GM18499 (cell line): ENCODE measurements around the gene ABAT.
"Not testable (repeated sequence)": the region's sequence is repeated elsewhere in the genome, so short reads cannot be mapped to it uniquely, and the experiment has no call there.

Source experiments
- ATAC-seq: cut with Tn5 transposase; IDR thresholded peaks from one replicate; pipeline ENCODE4 v1.9.1; 2021; ENCODE audit warnings: moderate number of reproducible peaks; ENCODE audit not compliant: insufficient read depth, unreplicated experiment

ABAT gene

GRCh38 chr16:8678068-8678927, 3.9 kb downstream of the ABAT start:
- ATAC-seq = no peak

DNA sequence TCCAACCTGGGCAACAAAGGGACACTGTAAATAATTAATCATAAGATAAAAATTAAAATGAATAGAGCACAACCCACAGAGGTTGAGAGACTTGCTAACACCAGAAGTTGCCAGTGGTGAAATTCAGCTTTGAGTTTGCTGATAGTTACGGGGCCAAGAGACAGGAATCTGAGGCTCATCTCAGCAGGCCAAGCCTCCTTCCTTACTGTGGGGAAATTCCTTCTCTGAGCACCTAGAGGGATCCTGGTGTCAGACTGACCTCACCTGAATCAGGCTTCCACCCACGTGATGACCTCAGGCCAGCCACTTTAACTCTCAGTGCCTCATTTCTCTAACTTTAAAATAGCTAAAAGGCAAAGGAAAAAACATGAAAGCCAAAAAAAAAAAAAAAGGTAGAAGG, 4.7 kb downstream of the ABAT start:
- no peak for ATAC-seq

DNA sequence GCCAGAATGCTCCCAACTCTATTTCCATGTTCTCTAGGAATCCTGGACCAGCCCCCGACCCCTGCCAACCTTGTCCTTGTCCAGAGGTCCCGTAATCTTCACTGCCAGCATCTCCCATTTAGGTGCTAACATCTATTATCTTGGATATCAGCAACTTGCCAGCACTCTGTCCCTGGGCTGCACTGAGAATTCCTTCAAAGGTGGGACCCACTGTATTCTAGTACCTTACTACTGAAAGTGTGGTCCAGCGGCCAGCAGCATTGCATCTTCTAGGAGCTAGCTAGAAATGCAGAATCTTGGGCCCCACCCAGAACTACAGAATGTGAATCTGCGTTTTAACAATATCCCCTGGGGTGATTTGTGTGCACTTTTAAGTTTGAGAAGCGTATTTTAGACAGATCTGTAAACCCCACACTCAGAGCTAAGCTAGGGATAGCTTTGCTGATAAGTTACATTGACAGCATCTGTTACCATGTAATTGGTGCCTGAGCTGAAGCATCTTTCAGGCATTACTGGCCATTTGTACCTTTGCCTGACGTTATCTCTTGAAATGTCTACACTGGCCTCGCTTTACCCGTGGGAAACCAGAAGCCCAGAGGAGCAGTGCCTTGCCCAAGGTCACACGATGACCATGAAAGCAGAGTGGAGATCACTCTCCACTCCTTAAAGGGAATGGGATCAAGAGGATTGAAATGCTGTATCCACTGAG, 8.3 kb downstream of the ABAT start:
- ATAC-seq = no peak

DNA sequence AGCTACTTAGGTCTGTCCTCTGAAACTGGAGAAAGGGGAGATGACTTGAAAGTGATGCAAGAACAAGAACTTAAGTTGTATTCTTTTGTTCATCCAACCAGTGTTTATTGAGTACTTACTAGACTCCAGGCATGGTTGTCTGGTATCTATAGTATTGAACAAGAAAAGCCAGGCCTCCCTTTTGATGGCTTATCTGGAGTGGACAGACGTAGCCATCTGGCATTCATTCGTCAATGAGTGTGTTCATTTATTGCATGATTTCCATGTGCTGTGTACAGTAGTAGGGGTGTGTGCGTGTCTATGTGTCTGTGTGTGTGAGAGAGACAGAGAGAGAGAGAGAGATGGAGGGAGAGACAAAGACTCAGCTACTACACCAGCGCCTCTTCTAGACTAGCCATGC, 9.2 kb downstream of the ABAT start:
- no peak for ATAC-seq

GRCh38 chr16:8685617-8686016, 11.2 kb downstream of the ABAT start:
- no peak for ATAC-seq

DNA sequence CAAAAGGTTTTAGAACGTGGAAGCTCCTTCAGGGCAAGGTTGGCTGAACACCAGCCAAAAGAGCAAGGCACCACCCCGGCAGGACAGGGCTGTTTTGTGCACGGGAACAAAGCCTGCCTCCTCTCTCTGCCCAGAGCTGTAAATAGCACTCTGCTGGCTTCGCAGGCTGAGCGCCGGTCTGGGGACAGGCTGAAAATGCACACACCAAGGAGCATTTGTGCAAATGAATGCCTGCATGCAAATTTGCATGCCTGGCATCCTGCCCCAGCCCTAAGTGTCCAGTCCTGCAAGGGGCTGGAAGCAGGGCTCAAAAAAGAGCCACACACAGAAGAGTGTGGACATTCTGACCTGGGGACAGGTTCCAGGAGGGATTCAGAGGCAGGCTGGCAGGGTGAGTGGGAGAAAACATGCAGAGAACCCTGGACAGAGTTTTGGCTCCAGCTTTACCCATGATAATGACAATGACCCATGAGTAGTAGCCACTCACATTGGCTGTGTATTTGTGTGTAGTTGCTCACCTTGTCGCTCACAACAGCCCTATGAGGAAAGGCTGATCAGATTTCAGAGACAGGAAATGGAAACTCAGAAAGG, 11.7 kb downstream of the ABAT start:
- ATAC-seq = no peak

DNA sequence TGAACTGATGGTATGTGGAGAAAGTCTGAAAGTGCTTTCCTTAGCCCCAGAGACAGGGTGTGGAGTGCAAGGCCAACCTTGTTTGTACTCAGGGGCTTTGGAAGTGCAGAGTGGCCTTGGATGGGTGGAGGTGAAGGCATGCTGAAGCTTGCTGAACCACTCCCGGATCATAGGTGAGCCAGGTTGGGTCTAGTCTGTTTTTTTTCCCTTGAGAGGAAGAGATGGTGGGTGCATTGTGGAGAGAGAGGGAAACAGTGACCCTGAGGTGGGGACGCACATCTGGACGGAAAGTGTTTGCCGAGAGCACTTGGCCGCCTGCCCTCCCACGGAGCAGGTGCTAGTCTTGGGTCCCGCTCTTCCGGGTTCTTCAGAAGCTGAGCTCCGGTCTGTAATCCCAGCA, 12.5 kb downstream of the ABAT start:
- no peak for ATAC-seq

DNA sequence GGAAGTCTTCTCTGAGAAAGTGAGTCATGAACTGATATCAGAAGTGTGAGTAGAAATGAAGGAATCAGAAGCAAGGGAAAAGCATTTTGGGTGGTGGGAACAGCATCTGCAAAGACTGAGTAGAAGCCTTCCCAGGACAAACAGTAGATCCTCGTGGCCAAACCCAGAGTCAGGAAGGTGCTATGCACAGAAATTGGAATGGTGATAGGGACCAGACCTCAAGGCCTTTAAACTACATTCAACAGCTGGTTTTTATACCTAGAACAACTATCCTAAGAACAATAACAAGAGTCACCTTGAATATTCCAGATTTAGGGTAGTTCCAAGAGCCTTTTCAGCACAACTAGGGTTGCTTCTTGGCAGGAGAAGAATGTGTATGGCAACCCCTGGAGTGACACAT, 15.3 kb downstream of the ABAT start:
- ATAC-seq = no peak

- ATAC-seq = no peak
These were observed 17.3 kb downstream of the ABAT start for GRCh38 chr16:8691728-8692127.

GRCh38 chr16:8694795-8695728, 20.6 kb downstream of the ABAT start:
- ATAC-seq = no peak

DNA sequence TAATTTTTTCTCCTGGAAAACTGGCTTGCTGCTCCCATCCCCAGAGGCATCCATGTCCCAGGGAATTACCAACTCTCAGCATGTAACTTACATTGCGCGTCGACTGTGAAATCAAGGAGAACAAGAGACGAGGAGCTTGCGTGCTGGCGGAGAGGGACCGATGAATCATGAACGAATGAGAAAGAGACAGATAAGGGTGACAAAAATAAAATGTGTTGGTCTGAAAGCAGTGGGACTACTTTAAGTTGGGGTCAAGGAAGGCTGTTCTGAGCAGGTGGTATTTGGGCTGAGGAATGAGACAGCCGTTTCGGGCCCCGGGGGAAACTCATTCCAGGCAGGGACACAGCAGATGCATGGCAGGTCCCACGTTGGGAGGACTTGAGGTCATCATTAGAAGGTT, 22.5 kb downstream of the ABAT start:
- no peak for ATAC-seq

- no peak for ATAC-seq
These were observed 23.5 kb downstream of the ABAT start for GRCh38 chr16:8697965-8698364.

GRCh38 chr16:8703693-8704092, 29.3 kb downstream of the ABAT start:
- no peak for ATAC-seq

GRCh38 chr16:8704098-8704497, 29.7 kb downstream of the ABAT start:
- ATAC-seq = no peak

GRCh38 chr16:8705100-8705822, 30.8 kb downstream of the ABAT start:
- ATAC-seq = not testable (repeated sequence)

- no peak for ATAC-seq
These were observed 34.1 kb downstream of the ABAT start for GRCh38 chr16:8708536-8708935.

DNA sequence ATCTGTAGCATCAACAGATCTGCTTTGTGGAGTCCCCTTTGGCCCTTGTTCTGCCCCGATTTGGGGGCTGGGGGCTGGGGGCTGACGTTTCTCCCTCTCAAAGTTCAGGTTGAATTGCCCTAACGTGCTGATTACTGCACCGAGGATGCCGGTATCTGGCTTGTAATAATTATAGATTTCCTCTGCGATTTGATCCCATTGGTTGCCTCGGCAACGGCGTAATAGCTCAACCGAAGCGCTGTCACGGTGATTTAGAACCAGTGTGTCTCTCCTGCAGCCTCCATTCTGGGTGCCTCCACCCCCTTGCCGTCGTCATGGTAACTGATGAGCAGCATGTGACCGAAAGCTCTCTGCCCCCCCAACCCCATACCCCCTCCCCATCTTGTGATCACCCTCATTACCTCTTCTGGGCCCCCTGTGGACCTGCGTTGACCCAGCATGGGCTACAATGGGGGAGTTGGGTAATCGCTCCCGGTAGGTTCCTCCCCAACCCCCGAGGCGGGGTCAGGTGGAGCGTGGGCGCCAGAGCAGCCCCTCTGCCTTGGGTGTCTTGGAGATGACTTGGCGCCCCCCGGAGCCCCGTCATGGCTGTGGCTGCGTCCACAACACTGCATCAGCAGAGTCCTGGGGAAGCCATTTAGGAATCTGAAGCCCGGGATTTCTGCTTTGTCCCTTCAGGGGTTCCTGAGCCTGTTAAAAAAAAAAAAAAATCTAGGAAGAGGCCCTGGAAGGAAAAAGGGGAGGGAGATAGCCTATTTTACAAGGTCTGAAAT, 38.4 kb downstream of the ABAT start:
- no peak for ATAC-seq

DNA sequence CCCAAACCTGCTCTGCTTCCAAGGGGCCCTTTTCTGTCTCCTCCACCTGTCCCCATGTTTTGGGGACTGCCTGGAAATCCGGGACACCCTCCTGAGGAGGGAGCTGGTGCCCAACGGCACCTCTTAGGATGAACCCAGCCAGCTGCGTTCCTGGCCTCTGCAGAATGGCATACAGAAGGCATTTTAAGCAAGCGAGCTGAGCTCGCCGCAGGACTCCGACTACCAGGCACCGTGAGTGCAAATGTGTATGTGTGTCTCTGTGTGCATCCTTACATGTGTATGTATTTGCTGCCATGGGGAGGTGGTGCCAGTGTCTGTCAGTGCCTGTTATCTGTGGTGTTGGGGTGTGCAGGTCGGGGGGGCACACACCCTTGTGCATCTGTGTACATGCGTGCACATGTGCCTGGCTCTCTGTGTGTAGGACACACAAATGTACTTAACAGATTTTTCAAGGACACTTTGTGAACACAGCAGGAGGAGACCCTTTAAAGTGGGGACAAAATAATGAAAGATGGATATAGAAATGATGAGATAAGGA, 39.3 kb downstream of the ABAT start:
- ATAC-seq = no peak

DNA sequence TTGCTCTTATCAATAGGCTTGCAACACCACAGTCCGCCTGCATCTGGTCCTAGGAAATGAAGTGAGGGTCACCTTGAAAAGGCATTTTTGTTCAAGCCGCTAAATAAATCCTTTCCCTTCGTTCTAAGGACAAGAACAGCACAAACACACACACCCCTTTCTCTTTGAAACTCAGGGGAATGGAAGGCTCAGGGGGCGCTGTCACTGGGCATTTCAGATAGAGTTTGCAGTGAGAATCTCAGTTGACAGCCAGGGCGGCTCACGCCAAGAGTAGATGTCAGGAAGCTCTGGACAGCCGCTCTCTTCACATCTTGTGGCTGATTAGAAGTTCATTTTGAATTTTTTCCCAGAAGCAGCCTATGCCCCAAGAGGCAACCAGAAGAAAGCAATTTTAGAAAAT, 39.8 kb downstream of the ABAT start:
- ATAC-seq = no peak
